Osteocyte (in vitro differentiated cells): ENCODE data around the gene DUS4L. TPM values are rescaled to one million over a fixed set of nuclear protein-coding genes. Genes with fewer than 3 reads are reported as not detected.

ENCODE experiments used
- DNase-seq: peaks from one replicate; pipeline ENCODE4 v3.0.0; 2021; ENCODE audit warnings: mixed read lengths; ENCODE audit not compliant: unreplicated experiment; ENCODE audit errors: extremely low spot score
- H3K27ac Mint-ChIP-seq: one replicate; pipeline ENCODE4 v1.8.0; 2021; ENCODE audit warnings: mild to moderate bottlenecking, mixed read lengths; ENCODE audit not compliant: unreplicated experiment
- H3K27me3 Mint-ChIP-seq: one replicate; pipeline ENCODE4 v1.8.0; 2021; ENCODE audit warnings: mixed read lengths; ENCODE audit not compliant: unreplicated experiment
- H3K36me3 Mint-ChIP-seq: one replicate; pipeline ENCODE4 v1.8.0; 2021; ENCODE audit warnings: mixed read lengths; ENCODE audit not compliant: unreplicated experiment
- H3K4me1 Mint-ChIP-seq: one replicate; pipeline ENCODE4 v1.8.0; 2021; ENCODE audit warnings: mixed read lengths; ENCODE audit not compliant: unreplicated experiment
- H3K4me3 Mint-ChIP-seq: one replicate; pipeline ENCODE4 v1.8.0; 2021; ENCODE audit warnings: mild to moderate bottlenecking, moderate library complexity, mixed read lengths; ENCODE audit not compliant: unreplicated experiment
- H3K9me3 Mint-ChIP-seq: one replicate; pipeline ENCODE4 v1.8.0; 2021; ENCODE audit warnings: mixed read lengths; ENCODE audit not compliant: unreplicated experiment
- CTCF ChIP-seq: fragments of 200-600 bp; sonication (generic); IDR thresholded peaks from 2 replicates; pipeline ENCODE4 v1.5.0; 2021; ENCODE audit warnings: antibody characterized with exemption, mild to moderate bottlenecking, moderate library complexity
- total RNA-seq: library from RNA; stranded (reverse); gene quantifications from 2 replicates; pipeline ENCODE4 v1.2.1, GENCODE V29; 2021

Gene DUS4L
- total RNA-seq, 1 donor from 2014 or later = 7.9 TPM

- no peak overlapping the region for H3K27ac Mint-ChIP-seq
- no peak for TF ChIP-seq CTCF
- no peak for DNase-seq
- H3K4me1 Mint-ChIP-seq = no peaks in the 10 kb centered on the region
- no peaks in the 10 kb centered on the region for H3K9me3 Mint-ChIP-seq
- peaks cover 22% of the 10 kb centered on the region for H3K36me3 Mint-ChIP-seq
- H3K27me3 Mint-ChIP-seq = no peaks in the 10 kb centered on the region
- no peak overlapping the region for H3K4me3 Mint-ChIP-seq
Observed at GRCh38 chr7:107606303-107606702, 42.5 kb downstream of the DUS4L start.

GRCh38 chr7:107609811-107610261 is 46.1 kb downstream of the DUS4L start:
- Mint-ChIP-seq H3K36me3 (peaks cover 25% of the 10 kb centered on the region), H3K4me3 (no peak overlapping the region), H3K9me3 (no peaks in the 10 kb centered on the region), H3K4me1 (peaks cover 2% of the 10 kb centered on the region), H3K27me3 (no peaks in the 10 kb centered on the region), H3K27ac (no peak overlapping the region)
- no peak for DNase-seq
- TF ChIP-seq CTCF = no peak

- Mint-ChIP-seq H3K36me3 (peaks cover 28% of the 10 kb centered on the region), H3K9me3 (no peaks in the 10 kb centered on the region), H3K4me3 (no peak overlapping the region), H3K27me3 (no peaks in the 10 kb centered on the region), H3K4me1 (peaks cover 2% of the 10 kb centered on the region), H3K27ac (no peak overlapping the region)
- no peak for DNase-seq
- TF ChIP-seq CTCF = no peak
Observed at GRCh38 chr7:107610323-107610722, 46.6 kb downstream of the DUS4L start.

GRCh38 chr7:107613439-107613838 is 49.7 kb downstream of the DUS4L start:
- TF ChIP-seq CTCF = no peak
- DNase-seq = no peak
- Mint-ChIP-seq H3K4me1 (peaks cover 2% of the 10 kb centered on the region), H3K4me3 (no peak overlapping the region), H3K27ac (no peak overlapping the region), H3K9me3 (no peaks in the 10 kb centered on the region), H3K27me3 (no peaks in the 10 kb centered on the region), H3K36me3 (peaks cover 38% of the 10 kb centered on the region)

- Mint-ChIP-seq H3K4me1 (peaks cover 2% of the 10 kb centered on the region), H3K36me3 (peaks cover 37% of the 10 kb centered on the region), H3K27ac (no peak overlapping the region), H3K9me3 (no peaks in the 10 kb centered on the region), H3K27me3 (no peaks in the 10 kb centered on the region), H3K4me3 (no peak overlapping the region)
- no peak for TF ChIP-seq CTCF
- DNase-seq = no peak
Observed at GRCh38 chr7:107613948-107614347, 50.2 kb downstream of the DUS4L start.
